ENCODE measurements around the gene CRLF3.
"Not testable (repeated sequence)": the region's sequence is repeated elsewhere in the genome, so short reads cannot be mapped to it uniquely, and the experiment has no call there.

The CRLF3 gene

DNA sequence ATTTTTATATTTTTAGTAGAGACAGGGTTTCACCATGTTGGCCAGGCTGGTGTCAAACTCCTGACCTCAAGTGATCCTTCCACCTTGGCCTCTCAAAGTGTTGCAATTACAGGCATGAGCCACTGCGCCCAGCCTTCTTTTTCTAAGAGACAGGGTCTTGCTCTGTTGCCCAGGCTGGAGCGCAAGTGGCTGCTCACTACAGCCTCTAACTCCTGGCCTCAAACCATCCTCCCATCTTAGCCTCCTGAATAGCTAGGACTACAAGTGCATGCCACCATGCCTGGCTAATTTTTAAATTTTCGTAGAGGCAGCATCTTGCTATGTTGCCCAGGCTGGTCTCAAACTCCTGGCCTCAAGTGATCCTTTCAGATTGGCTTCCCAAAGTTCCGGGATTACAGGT is 76.9 kb downstream of the CRLF3 start:
- H3K27me3 Mint-ChIP-seq; H3K9me3 Mint-ChIP-seq; H3K4me3 Mint-ChIP-seq; H3K27ac Mint-ChIP-seq; H3K4me1 Mint-ChIP-seq (ENCODE audit: low read depth); intact Hi-C loops (cut with micrococcal nuclease): not testable (repeated sequence)
- peaks cover 83% of the 10 kb centered on the region for H3K36me3 Mint-ChIP-seq (ENCODE audit: low read depth)

DNA sequence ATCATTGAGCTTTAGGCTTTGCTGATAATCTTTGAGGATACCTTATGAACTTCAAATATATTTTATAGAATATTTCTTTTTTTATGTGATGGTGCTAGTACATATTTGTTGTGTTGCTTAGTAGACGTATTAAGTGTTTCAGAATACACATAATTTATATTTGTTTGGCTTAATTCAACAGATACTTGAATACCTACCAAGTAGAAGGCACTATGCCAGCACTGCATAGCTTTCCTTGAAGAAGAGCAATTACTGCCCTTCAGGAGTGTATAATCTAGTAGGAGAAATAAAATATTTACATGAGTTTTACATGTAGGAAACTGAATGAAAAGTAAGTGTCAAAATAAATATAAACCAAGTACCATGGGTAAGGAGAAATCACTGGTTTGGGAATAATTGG is 81.8 kb downstream of the CRLF3 start:
- H3K4me3 Mint-ChIP-seq; H3K27me3 Mint-ChIP-seq; H3K27ac Mint-ChIP-seq; intact Hi-C loops (cut with micrococcal nuclease); H3K9me3 Mint-ChIP-seq: not testable (repeated sequence)
- Mint-ChIP-seq H3K4me1 (ENCODE audit: low read depth) (peaks cover 16% of the 10 kb centered on the region), H3K36me3 (ENCODE audit: low read depth) (peaks cover 70% of the 10 kb centered on the region)

DNA sequence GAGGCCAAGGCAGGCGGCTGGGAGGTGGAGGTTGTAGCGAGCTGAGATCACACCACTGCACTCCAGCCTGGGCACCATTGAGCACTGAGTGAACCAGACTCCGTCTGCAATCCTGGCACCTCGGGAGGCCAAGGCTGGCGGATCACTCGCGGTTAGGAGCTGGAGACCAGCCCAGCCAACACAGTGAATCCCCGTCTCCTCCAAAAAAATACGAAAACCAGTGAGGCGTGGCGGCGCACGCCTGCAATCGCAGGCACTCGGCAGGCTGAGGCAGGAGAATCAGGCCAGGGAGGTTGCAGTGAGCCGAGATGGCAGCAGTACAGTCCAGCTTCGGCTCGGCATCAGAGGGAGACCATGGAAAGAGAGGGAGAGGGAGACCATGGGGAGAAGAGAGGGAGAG is 88.1 kb downstream of the CRLF3 start:
- Mint-ChIP-seq H3K36me3 (ENCODE audit: low read depth) (peaks cover 58% of the 10 kb centered on the region), H3K27ac (peak overlapping the region; percentile 38), H3K4me1 (ENCODE audit: low read depth) (peaks cover 38% of the 10 kb centered on the region)
- H3K27me3 Mint-ChIP-seq; H3K9me3 Mint-ChIP-seq; intact Hi-C loops (cut with micrococcal nuclease); H3K4me3 Mint-ChIP-seq: not testable (repeated sequence)

DNA sequence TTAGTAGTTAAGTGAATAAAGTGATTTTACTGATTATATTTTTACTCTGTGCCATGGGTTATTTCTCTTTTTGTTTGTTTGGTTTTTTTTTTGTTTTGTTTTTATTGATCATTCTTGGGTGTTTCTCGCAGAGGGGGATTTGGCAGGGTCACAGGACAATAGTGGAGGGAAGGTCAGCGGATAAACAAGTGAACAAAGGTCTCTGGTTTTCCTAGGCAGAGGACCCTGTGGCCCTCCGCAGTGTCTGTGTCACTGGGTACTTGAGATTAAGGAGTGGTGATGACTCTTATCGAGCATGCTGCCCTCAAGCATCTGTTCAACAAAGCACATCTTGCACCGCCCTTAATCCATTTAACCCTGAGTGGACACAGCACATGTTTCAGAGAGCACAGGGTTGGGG is 88.8 kb downstream of the CRLF3 start:
- Mint-ChIP-seq H3K36me3 (ENCODE audit: low read depth) (peaks cover 52% of the 10 kb centered on the region), H3K4me1 (ENCODE audit: low read depth) (peaks cover 34% of the 10 kb centered on the region)
- intact Hi-C loops (cut with micrococcal nuclease); H3K27ac Mint-ChIP-seq; H3K9me3 Mint-ChIP-seq; H3K4me3 Mint-ChIP-seq; H3K27me3 Mint-ChIP-seq: not testable (repeated sequence)

DNA sequence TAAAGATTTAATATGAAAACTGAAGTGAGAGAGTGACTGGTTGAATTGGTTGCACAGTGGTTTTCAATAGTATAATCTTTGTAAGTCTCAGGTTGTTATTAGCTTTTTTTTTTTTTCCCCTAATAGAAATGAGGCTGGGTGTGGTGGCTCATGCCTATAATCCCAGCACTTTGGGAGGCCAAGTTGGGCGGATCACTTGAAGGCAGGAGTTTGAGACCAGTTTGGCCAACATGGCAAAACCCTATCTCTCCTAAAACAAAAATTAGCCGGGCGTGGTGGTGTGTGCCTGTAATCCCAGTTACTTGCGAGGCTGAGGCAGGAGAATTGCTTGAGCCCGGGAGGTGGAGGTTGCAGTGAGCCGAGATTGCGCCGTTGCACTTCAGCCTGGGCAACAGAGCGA is 89.3 kb downstream of the CRLF3 start:
- H3K4me3 Mint-ChIP-seq; H3K9me3 Mint-ChIP-seq; H3K27ac Mint-ChIP-seq; H3K27me3 Mint-ChIP-seq; intact Hi-C loops (cut with micrococcal nuclease): not testable (repeated sequence)
- Mint-ChIP-seq H3K36me3 (ENCODE audit: low read depth) (peaks cover 48% of the 10 kb centered on the region), H3K4me1 (ENCODE audit: low read depth) (peaks cover 38% of the 10 kb centered on the region)

DNA sequence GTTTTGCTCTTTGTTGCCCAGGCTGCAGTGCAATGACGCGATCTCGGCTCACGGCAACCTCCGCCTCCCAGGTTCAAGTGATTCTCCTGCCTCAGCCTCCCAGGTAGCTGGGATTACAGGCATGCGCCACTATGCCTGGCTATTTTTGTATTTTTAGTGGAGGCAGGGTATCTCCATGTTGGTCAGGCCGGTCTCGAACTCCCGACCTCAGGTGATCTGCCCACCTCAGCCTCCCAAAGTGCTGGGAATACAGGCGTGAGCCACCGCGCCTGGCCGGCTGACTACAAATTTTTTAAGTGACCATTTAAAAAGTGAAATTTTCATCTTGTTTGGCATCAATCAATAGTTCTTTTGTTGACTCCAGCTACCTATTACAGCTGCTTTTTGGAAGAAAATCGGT is 90.3 kb downstream of the CRLF3 start:
- H3K9me3 Mint-ChIP-seq; H3K4me3 Mint-ChIP-seq; H3K27me3 Mint-ChIP-seq; intact Hi-C loops (cut with micrococcal nuclease); H3K27ac Mint-ChIP-seq: not testable (repeated sequence)
- H3K36me3 Mint-ChIP-seq (ENCODE audit: low read depth): peaks cover 42% of the 10 kb centered on the region
- H3K4me1 Mint-ChIP-seq (ENCODE audit: low read depth): peaks cover 43% of the 10 kb centered on the region
